Astrocyte of the cerebellum (primary cell): ENCODE measurements around the gene EDN1.

ENCODE experiments used
- DNase-seq: peaks from one replicate; pipeline ENCODE4 v3.0.0-alpha.2; 2011; ENCODE audit warnings: low read depth
- H3K4me3 ChIP-seq: 2 replicates; pipeline ENCODE4 v1.5.1; 2011; ENCODE audit warnings: mild to moderate bottlenecking, low read depth, low read length, moderate library complexity
- in situ Hi-C: cut with HindIII; loops from 2 replicates; pipeline ENCODE4 v1.10.0; 2017; ENCODE audit warnings: low sequenced_read_pairs
- TF ChIP-seq, protein P1 (sequence below): IDR thresholded peaks from 2 replicates; pipeline ENCODE4 v1.5.1; 2012; ENCODE audit warnings: low read length, low read depth, moderate library complexity, mild to moderate bottlenecking; ENCODE audit errors: missing control alignments

The EDN1 gene

GRCh38 chr6:12261502-12261901, 28.7 kb upstream of the EDN1 start:
- no peak overlapping the region for H3K4me3 ChIP-seq
- in situ Hi-C loops, result no loop called here
- TF ChIP-seq, protein P1, sequence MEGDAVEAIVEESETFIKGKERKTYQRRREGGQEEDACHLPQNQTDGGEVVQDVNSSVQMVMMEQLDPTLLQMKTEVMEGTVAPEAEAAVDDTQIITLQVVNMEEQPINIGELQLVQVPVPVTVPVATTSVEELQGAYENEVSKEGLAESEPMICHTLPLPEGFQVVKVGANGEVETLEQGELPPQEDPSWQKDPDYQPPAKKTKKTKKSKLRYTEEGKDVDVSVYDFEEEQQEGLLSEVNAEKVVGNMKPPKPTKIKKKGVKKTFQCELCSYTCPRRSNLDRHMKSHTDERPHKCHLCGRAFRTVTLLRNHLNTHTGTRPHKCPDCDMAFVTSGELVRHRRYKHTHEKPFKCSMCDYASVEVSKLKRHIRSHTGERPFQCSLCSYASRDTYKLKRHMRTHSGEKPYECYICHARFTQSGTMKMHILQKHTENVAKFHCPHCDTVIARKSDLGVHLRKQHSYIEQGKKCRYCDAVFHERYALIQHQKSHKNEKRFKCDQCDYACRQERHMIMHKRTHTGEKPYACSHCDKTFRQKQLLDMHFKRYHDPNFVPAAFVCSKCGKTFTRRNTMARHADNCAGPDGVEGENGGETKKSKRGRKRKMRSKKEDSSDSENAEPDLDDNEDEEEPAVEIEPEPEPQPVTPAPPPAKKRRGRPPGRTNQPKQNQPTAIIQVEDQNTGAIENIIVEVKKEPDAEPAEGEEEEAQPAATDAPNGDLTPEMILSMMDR, result no peak
- DNase-seq, result no peak

- TF ChIP-seq, protein P1, result no peak
- DNase-seq, result no peak
- in situ Hi-C loops, result no loop called here
- no peak overlapping the region for H3K4me3 ChIP-seq
Observed at GRCh38 chr6:12262236-12263061, 27.7 kb upstream of the EDN1 start.

DNA sequence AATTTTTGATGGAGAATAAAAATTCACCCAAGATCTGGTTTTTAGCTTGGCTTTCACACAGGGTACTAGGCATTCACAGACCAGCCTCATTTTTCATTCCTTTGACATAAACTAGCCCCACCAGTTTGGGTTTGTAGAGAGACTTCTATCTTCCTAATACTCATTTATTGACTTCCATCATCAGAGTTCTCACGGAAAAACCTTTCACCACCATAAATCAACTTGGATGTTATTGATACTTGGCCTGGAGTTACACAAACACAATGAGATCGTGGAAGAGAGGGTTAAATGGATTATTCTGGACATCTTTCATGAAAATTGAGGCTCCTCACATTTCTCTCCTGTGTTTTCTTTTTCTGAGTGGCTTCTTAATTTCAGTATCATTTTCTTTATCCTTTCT, 26.8 kb upstream of the EDN1 start:
- H3K4me3 ChIP-seq, result no peak overlapping the region
- in situ Hi-C loops, result no loop called here
- TF ChIP-seq, protein P1, result no peak
- DNase-seq, result no peak

- DNase-seq, result no peak
- in situ Hi-C loops, result no loop called here
- TF ChIP-seq, protein P1, result no peak
- H3K4me3 ChIP-seq, result no peak overlapping the region
Observed at GRCh38 chr6:12264671-12265070, 25.5 kb upstream of the EDN1 start.

- TF ChIP-seq, protein P1, result no peak
- in situ Hi-C loops, result no loop called here
- H3K4me3 ChIP-seq, result no peak overlapping the region
- no peak for DNase-seq
Observed at GRCh38 chr6:12265296-12265695, 24.9 kb upstream of the EDN1 start.

DNA sequence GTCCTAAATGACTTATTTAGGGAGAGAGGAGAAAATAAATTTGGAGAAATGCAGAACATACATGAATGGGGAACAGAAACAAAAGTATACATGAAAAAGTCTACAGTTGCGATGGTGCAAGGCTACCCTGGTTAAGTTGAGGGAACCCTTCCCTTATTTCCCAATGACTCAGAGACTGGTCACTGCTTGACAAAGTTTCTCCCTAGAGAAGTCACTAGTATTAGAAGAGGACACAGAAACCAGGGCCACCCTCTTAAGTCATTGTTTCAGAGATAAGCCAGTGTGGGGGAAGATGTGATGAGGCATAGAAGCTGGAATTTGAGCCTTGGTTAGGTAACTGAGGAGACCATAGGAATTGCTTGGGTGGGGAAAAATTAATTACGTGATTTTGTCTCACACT, 24.4 kb upstream of the EDN1 start:
- no peak for DNase-seq
- TF ChIP-seq, protein P1, result no peak
- no peak overlapping the region for H3K4me3 ChIP-seq
- in situ Hi-C loops, result no loop called here
